Neuronal stem cell (in vitro differentiated cells): ENCODE measurements around the gene TRIM56.
A peak's percentile ranks its signal among the peaks of the same experiment; 100 is the strongest.
"Not testable (repeated sequence)": the region's sequence is repeated elsewhere in the genome, so short reads cannot be mapped to it uniquely, and the experiment has no call there.

ENCODE experiments used
- DNase-seq: peaks from one replicate; pipeline ENCODE4 v3.0.0-alpha.2; 2013; ENCODE audit warnings: low spot score
- H2AFZ ChIP-seq: one replicate; pipeline ENCODE4 v1.6.1; 2013; ENCODE audit warnings: mild to moderate bottlenecking, low read length, inconsistent platforms
- H2AK5ac ChIP-seq: 2 replicates; pipeline ENCODE4 v1.6.1; 2013; ENCODE audit warnings: low read depth, mild to moderate bottlenecking, inconsistent platforms, low read length, moderate library complexity, mixed read lengths
- H2BK120ac ChIP-seq: 2 replicates; pipeline ENCODE4 v1.6.1; 2013; ENCODE audit warnings: low read depth, mild to moderate bottlenecking, inconsistent platforms, low read length, moderate library complexity, mixed read lengths
- H2BK12ac ChIP-seq: one replicate; pipeline ENCODE4 v1.6.1; 2013; ENCODE audit warnings: low read length, inconsistent platforms
- H2BK15ac ChIP-seq: 2 replicates; pipeline ENCODE4 v1.6.1; 2013; ENCODE audit warnings: mild to moderate bottlenecking, low read length, inconsistent platforms, mixed read lengths
- H2BK5ac ChIP-seq: one replicate; pipeline ENCODE4 v1.6.1; 2013; ENCODE audit warnings: inconsistent platforms, mild to moderate bottlenecking, low read length, moderate library complexity
- H3K14ac ChIP-seq: one replicate; pipeline ENCODE4 v1.6.1; 2013; ENCODE audit warnings: low read length, inconsistent platforms
- H3K18ac ChIP-seq: 2 replicates; pipeline ENCODE4 v1.6.1; 2013; ENCODE audit warnings: low read length, inconsistent platforms
- H3K23ac ChIP-seq: 2 replicates; pipeline ENCODE4 v1.6.1; 2013; ENCODE audit warnings: low read depth, mild to moderate bottlenecking, mixed read lengths, low read length, inconsistent platforms; ENCODE audit not compliant: poor library complexity
- H3K27ac ChIP-seq: replicated peaks from 3 replicates; pipeline ENCODE4 v1.5.1; 2013; ENCODE audit warnings: low read length, inconsistent platforms
- H3K27me3 ChIP-seq, 3 experiments: 2 replicates each; pipeline ENCODE4 v1.6.1; 2013; ENCODE audit warnings: low read length in 3 of 3, mild to moderate bottlenecking in 2 of 3, inconsistent platforms in 1 of 3, low read depth in 1 of 3, mixed read lengths in 1 of 3, moderate library complexity in 1 of 3; ENCODE audit not compliant: control insufficient read depth in 3 of 3, insufficient read depth in 3 of 3
- H3K36me3 ChIP-seq, 2 donors: replicated peaks in 1 of 2; 2 replicates each; pipeline ENCODE4 v1.6.1; 2013; ENCODE audit warnings: low read length in 2 of 2; ENCODE audit not compliant: control insufficient read depth in 2 of 2, insufficient read depth in 2 of 2
- H3K4ac ChIP-seq: 2 replicates; pipeline ENCODE4 v1.6.1; 2013; ENCODE audit warnings: inconsistent platforms, mild to moderate bottlenecking, low read length, moderate library complexity
- H3K4me1 ChIP-seq, 2 donors: 1 replicate in 1 of 2; 2 replicates in 1 of 2; pipeline ENCODE4 v1.6.1; 2013; ENCODE audit warnings: low read length in 2 of 2, low read depth in 1 of 2; ENCODE audit not compliant: control insufficient read depth in 2 of 2, insufficient read depth in 1 of 2
- H3K4me2 ChIP-seq: one replicate; pipeline ENCODE4 v1.6.1; 2013; ENCODE audit warnings: mild to moderate bottlenecking, low read length, inconsistent platforms; ENCODE audit not compliant: insufficient read depth, poor library complexity, severe bottlenecking
- H3K4me3 ChIP-seq, 2 donors: 2 replicates each; pipeline ENCODE4 v1.5.1; 2013; ENCODE audit warnings: low read length in 2 of 2, mild to moderate bottlenecking in 2 of 2, inconsistent platforms in 1 of 2, moderate library complexity in 1 of 2
- H3K79me1 ChIP-seq: one replicate; pipeline ENCODE4 v1.6.1; 2013; ENCODE audit warnings: low read depth, mild to moderate bottlenecking, inconsistent platforms, low read length, moderate library complexity
- H3K9ac ChIP-seq: one replicate; pipeline ENCODE4 v1.6.1; 2013; ENCODE audit warnings: mild to moderate bottlenecking, low read depth, low read length, inconsistent platforms; ENCODE audit not compliant: poor library complexity
- H3K9me3 ChIP-seq, 2 donors: replicated peaks in 1 of 2; 2 replicates each; pipeline versions ENCODE3 to v1.6.1; 2013; ENCODE audit warnings: low read length in 2 of 2, mild to moderate bottlenecking in 2 of 2, inconsistent platforms in 1 of 2, low read depth in 1 of 2, mixed read lengths in 1 of 2, moderate library complexity in 1 of 2; ENCODE audit not compliant: control insufficient read depth in 2 of 2, insufficient read depth in 1 of 2
- H4K8ac ChIP-seq: one replicate; pipeline ENCODE4 v1.6.1; 2013; ENCODE audit warnings: low read depth, mild to moderate bottlenecking, inconsistent platforms, low read length, moderate library complexity
- H4K91ac ChIP-seq: one replicate; pipeline ENCODE4 v1.6.1; 2013; ENCODE audit warnings: low read length, low read depth, mild to moderate bottlenecking, inconsistent platforms; ENCODE audit not compliant: poor library complexity
- WGBS, 2 donors: extraction: QIAGEN DNeasy Blood & Tissue Kit; methylation state at CpG; one replicate each; pipeline ENCODE4 v1.1.7; 2013; ENCODE audit warnings: missing lambda C conversion rate in 2 of 2, mixed read lengths in 1 of 2; ENCODE audit not compliant: insufficient read length in 2 of 2, insufficient replicate concordance in 1 of 2; ENCODE audit errors: extremely low coverage in 2 of 2; 5-methylcytosine and 5-hydroxymethylcytosine counted together

The TRIM56 gene

GRCh38 chr7:101129603-101130117, 44.4 kb downstream of the TRIM56 start:
- Histone ChIP-seq H3K79me1 (no peaks in the 10 kb centered on the region), H2BK5ac (no peak overlapping the region), H3K27ac (no peak overlapping the region), H2BK12ac (no peak overlapping the region), H2BK15ac (no peak overlapping the region), H2AK5ac (no peak overlapping the region), H3K14ac (no peak overlapping the region), H3K27me3 (peaks cover 0 to 4% (median 0%) of the 10 kb centered on the region in 3 experiments), H3K18ac (no peak overlapping the region), H3K9ac (no peak overlapping the region), H3K4me2 (no peak overlapping the region), H4K8ac (no peak overlapping the region), H3K4me3 (no peak overlapping the region), H3K4ac (no peak overlapping the region), H4K91ac (no peak overlapping the region), H3K9me3 (no peaks in the 10 kb centered on the region), H3K36me3 (no peaks in the 10 kb centered on the region), H3K23ac (no peak overlapping the region), H3K4me1 (peaks cover 19 to 26% of the 10 kb centered on the region in 2 donors), H2BK120ac (no peak overlapping the region), H2AFZ (no peak overlapping the region)
- DNase-seq, result no peak
- no CpG with 5 or more reads among the region's 3 CpGs for WGBS, 2 donors

DNA sequence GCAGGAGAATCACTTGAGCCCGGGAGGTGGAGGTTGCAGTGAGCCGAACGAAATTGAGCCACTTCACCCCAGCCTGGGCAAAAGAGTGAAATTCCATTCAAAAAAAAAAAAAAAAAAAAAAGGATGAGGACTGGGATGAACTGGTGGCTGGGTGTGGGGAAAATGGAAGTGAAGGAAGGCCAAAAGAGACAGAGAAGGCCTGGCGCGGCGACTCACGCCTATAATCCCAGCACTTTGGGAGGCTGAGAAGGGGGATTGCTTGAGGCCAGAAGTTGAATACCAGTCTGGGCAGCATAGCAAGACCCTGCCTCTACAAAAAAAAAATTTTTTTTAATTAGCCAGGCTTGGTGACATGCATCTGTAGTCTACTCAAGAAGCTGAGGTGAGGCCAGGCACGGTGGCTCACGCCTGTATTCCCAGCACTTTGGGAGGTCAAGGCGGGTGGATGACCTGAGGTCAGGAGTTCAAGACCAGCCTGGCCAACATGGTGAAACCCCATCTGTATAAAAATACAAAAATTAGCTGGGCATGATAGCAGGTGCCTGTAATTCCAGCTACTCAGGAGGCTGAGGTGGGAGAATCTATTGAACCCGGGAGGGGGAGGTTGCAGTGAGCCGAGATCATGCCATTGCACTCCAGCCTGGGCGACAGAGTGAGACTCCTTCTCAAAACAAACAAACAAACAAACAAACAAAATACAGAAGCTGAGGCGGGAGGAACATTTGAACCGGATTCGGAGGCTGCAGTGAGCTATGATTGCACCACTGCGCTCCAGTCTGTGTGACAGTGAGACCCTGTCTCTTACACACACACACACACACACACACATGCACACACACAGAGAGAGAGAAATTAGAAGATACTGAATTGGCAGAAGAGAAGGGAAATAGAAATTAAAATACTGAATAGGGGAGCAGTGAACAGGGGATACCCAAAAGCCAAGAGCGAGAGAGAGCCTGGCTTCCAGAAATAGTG, 47.6 kb downstream of the TRIM56 start:
- Histone ChIP-seq H2AK5ac (peak overlapping the region; percentile 23), H3K18ac (peak overlapping the region; percentile 33), H4K91ac (peak overlapping the region; percentile 73), H3K4me1 (peaks cover 14 to 16% of the 10 kb centered on the region in 2 donors)
- not testable (repeated sequence) for H4K8ac ChIP-seq, H3K36me3 ChIP-seq, H2BK15ac ChIP-seq, H2AFZ ChIP-seq, H3K79me1 ChIP-seq, H3K23ac ChIP-seq, H2BK5ac ChIP-seq, H2BK120ac ChIP-seq, H3K4me2 ChIP-seq, H3K4me3 ChIP-seq, H2BK12ac ChIP-seq, H3K14ac ChIP-seq, H3K9ac ChIP-seq, H3K27me3 ChIP-seq, H3K27ac ChIP-seq, DNase-seq, H3K4ac ChIP-seq, H3K9me3 ChIP-seq
- WGBS, 2 donors, result no CpG with 5 or more reads among the region's 18 CpGs

DNA sequence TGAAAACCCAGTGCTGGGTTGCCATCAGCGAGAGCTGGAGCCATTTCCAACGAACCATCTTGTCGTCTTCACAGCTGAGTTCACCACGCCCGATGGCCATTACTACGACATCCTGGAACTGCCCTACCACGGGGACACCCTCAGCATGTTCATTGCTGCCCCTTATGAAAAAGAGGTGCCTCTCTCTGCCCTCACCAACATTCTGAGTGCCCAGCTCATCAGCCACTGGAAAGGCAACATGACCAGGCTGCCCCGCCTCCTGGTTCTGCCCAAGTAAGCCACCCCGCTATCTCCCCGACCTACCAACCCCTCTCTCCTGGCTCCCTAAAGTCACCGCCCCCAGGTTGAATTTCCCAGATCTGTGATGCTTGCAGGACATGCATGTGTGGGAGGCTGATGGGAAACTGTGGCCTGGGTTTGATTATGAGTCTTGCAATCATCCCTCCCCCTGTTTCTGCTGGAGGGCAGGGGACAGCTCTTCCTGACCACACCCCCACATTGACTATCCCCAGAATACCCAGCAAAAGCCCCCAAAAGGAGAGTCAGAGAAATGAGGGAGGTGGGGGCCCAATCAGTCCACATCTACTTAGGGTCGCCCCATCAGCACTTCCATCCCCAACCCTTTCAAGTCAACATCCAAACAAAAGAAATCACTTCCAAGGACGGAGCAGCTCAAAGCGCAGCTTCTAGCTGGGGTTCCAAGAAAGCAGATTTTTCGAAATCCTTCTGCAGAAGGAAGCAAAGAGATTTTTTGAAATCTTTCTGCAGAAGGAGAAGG, 48.5 kb downstream of the TRIM56 start:
- Histone ChIP-seq H3K79me1 (no peaks in the 10 kb centered on the region), H2BK15ac (no peak overlapping the region), H3K23ac (no peak overlapping the region), H2AFZ (peak overlapping the region; percentile 17), H3K9me3 (no peaks in the 10 kb centered on the region), H3K4me1 (peaks cover 15 to 20% of the 10 kb centered on the region in 2 donors), H3K9ac (no peak overlapping the region), H3K18ac (peak overlapping the region; percentile 33), H2BK5ac (no peak overlapping the region), H2BK12ac (peak overlapping the region; percentile 7), H2AK5ac (peak overlapping the region; percentile 23), H3K14ac (no peak overlapping the region), H2BK120ac (no peak overlapping the region), H4K91ac (peak overlapping the region; percentile 73), H3K4ac (no peak overlapping the region), H3K4me2 (no peak overlapping the region), H3K27me3 (no peaks in the 10 kb centered on the region), H3K4me3 (no peak overlapping the region), H3K36me3 (no peaks in the 10 kb centered on the region), H3K27ac (peak overlapping the region; percentile 64), H4K8ac (no peak overlapping the region)
- no peak for DNase-seq
- WGBS, 2 donors, result no CpG with 5 or more reads among the region's 15 CpGs
